Sciatic nerve (tissue), 2 donors: Measurements from ENCODE around the gene ZNF79. TPM values are rescaled to one million over a fixed set of nuclear protein-coding genes. Genes with fewer than 3 reads are reported as not detected.

ENCODE experiments used
- ATAC-seq: fragments of 200-7000 bp; cut with Tn5 transposase; one replicate; pipeline ENCODE4 v1.9.1; 2020; ENCODE audit warnings: mild to moderate bottlenecking, moderate library complexity
- DNase-seq: peaks from one replicate; pipeline ENCODE4 v3.0.0-alpha.2; 2020; ENCODE audit warnings: low spot score
- intact Hi-C: fragments of 100-400 bp; cut with DNase I; formaldehyde crosslinking; loops from one replicate; pipeline ENCODE4 v1.14.2; 2022
- total RNA-seq: library from RNA; stranded (reverse); fragmentation: NEBNext Ultra II Directional; extraction: Animal tissue kit (Norgen Biotek cat#: 25700); gene quantifications from one replicate; pipeline ENCODE4 v1.2.1, GENCODE V29; 2021
- donor health status: DM: no; HTN: no; CAD: no.
- donor health status: DM: no; HTN: no; CAD: no.

The ZNF79 gene
- total RNA-seq, result 12.8 TPM

GRCh38 chr9:127423934-127424675 lies at the start of gene ZNF79:
ZNF79 (plus strand) TSS chr9:127424382; CDS start chr9:127424788, 406 bp downstream.
- ATAC-seq, result peak; percentile 99
- DNase-seq, result peak; percentile 95
- intact Hi-C loops, result no loop called here

- no peak for ATAC-seq
Observed at GRCh38 chr9:127380479-127380878, 43.7 kb upstream of the ZNF79 start.

GRCh38 chr9:127382541-127382940 lies 41.6 kb upstream of the ZNF79 start:
- no peak for ATAC-seq

More at GRCh38 chr9:127380479-127380878, 43.7 kb upstream of the ZNF79 start:
- no peak for DNase-seq
- intact Hi-C loops, result no loop called here

GRCh38 chr9:127384016-127384730 lies 40.0 kb upstream of the ZNF79 start:
- DNase-seq (no peak), ATAC-seq (no peak)
- intact Hi-C loops, result no loop called here

More at GRCh38 chr9:127382541-127382940, 41.6 kb upstream of the ZNF79 start:
- intact Hi-C loops, result no loop called here
- DNase-seq, result no peak

- DNase-seq, result no peak
- ATAC-seq, result no peak
- intact Hi-C loops, result no loop called here
Observed at GRCh38 chr9:127384901-127385300, 39.3 kb upstream of the ZNF79 start.

GRCh38 chr9:127386249-127386648 lies 37.9 kb upstream of the ZNF79 start:
- DNase-seq (no peak), ATAC-seq (no peak)
- intact Hi-C loops, result no loop called here

GRCh38 chr9:127386981-127387380 lies 37.2 kb upstream of the ZNF79 start:
- intact Hi-C loops, result no loop called here
- DNase-seq, result no peak
- ATAC-seq, result no peak

- DNase-seq (peak; percentile 79), ATAC-seq (peak; percentile 98)
- intact Hi-C loops, result no loop called here
Observed at GRCh38 chr9:127388037-127388855, 35.9 kb upstream of the ZNF79 start.

- peak; percentile 27 for ATAC-seq
- intact Hi-C loops, result no loop called here
- DNase-seq, result no peak
Observed at GRCh38 chr9:127388856-127389238, 35.3 kb upstream of the ZNF79 start.

- ATAC-seq, result no peak
- no peak for DNase-seq
- intact Hi-C loops, result no loop called here
Observed at GRCh38 chr9:127389381-127390247, 34.6 kb upstream of the ZNF79 start.

GRCh38 chr9:127390248-127390545 lies 34.0 kb upstream of the ZNF79 start:
- DNase-seq, result no peak
- no peak for ATAC-seq
- intact Hi-C loops, result no loop called here

GRCh38 chr9:127390563-127390962 lies 33.6 kb upstream of the ZNF79 start:
- no peak for ATAC-seq
- no peak for DNase-seq
- intact Hi-C loops, result no loop called here

- DNase-seq (no peak), ATAC-seq (no peak)
- intact Hi-C loops, result no loop called here
Observed at GRCh38 chr9:127392166-127392565, 32.0 kb upstream of the ZNF79 start.

GRCh38 chr9:127392976-127393375 lies 31.2 kb upstream of the ZNF79 start:
- intact Hi-C loops, result no loop called here
- no peak for DNase-seq
- no peak for ATAC-seq

- intact Hi-C loops, result no loop called here
Observed at GRCh38 chr9:127393645-127394044, 30.5 kb upstream of the ZNF79 start.

GRCh38 chr9:127395497-127396252 lies 28.5 kb upstream of the ZNF79 start:
- ATAC-seq (no peak), DNase-seq (no peak)
- intact Hi-C loops, result no loop called here

More at GRCh38 chr9:127393645-127394044, 30.5 kb upstream of the ZNF79 start:
- DNase-seq (no peak), ATAC-seq (no peak)

- DNase-seq (no peak), ATAC-seq (no peak)
- intact Hi-C loops, result no loop called here
Observed at GRCh38 chr9:127396253-127396807, 27.9 kb upstream of the ZNF79 start.
